ENCODE measurements around the gene SACS.

- TF ChIP-seq CTCF (IDR thresholded peaks at IDR 0.05), result no peak
- TF ChIP-seq POLR2A (IDR thresholded peaks at IDR 0.05), result no peak
These were observed 37.5 kb upstream of the SACS start for GRCh38 chr13:23470790-23471614.
